DOHH2 (cell line): ENCODE results near the gene RYR2.

Source experiments
- EZH2phosphoT487 ChIP-seq: fragments of 200-600 bp; sonication (generic); IDR thresholded peaks from 2 replicates; pipeline ENCODE4 v1.6.1; 2017; ENCODE audit warnings: borderline replicate concordance, mild to moderate bottlenecking, antibody characterized with exemption, low read length, moderate library complexity, mixed read lengths
- TF ChIP-seq, protein P1 (sequence below): fragments of 200-600 bp; sonication (generic); IDR thresholded peaks from one replicate; pipeline ENCODE4 v1.5.1; 2014; ENCODE audit warnings: antibody characterized with exemption, mild to moderate bottlenecking, low read depth, low read length; ENCODE audit not compliant: poor library complexity, severe bottlenecking

DNA sequence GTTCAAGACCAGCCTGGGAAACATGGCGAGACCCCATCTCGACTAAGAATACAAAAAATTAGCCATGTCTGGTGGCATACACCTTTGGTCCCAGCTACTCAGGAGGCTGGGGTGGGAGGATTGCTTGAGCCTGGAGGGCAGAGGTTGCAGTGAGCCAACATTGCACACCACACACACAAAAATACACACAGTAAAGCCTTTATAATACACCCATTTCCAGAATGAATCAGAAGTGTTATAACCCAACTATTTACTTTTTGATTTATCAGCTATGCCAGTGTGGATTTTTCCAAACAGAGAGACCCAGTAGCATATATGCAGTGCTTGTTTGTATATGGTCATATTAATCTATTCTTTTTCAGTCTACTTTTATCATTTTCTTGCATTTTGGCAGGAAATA, 648.7 kb downstream of the RYR2 start:
- TF ChIP-seq, protein P1, sequence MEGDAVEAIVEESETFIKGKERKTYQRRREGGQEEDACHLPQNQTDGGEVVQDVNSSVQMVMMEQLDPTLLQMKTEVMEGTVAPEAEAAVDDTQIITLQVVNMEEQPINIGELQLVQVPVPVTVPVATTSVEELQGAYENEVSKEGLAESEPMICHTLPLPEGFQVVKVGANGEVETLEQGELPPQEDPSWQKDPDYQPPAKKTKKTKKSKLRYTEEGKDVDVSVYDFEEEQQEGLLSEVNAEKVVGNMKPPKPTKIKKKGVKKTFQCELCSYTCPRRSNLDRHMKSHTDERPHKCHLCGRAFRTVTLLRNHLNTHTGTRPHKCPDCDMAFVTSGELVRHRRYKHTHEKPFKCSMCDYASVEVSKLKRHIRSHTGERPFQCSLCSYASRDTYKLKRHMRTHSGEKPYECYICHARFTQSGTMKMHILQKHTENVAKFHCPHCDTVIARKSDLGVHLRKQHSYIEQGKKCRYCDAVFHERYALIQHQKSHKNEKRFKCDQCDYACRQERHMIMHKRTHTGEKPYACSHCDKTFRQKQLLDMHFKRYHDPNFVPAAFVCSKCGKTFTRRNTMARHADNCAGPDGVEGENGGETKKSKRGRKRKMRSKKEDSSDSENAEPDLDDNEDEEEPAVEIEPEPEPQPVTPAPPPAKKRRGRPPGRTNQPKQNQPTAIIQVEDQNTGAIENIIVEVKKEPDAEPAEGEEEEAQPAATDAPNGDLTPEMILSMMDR: no peak
- no peak for TF ChIP-seq EZH2phosphoT487
